MCF 10A (cell line): Measurements from ENCODE around the gene RAB14. TPM values are rescaled to one million over a fixed set of nuclear protein-coding genes. Genes with fewer than 3 reads are reported as not detected.

Experiments used
- BruUV-seq: library from RNA; stranded (reverse); fragments of 400-500 nt; replicated peaks from 2 replicates; lab custom pipeline; 2021; lab: Mats Ljungman, UMichigan
- CTCF ChIA-PET: fragments of 300-600 bp; sonication (Branson Sonifier 250); formaldehyde crosslinking; extraction: SDS; loops from one replicate; lab custom pipeline; 2021; ENCODE audit warnings: antibody characterized with exemption, inconsistent platforms; lab: Yijun Ruan, JAX
- POLR2A ChIA-PET: fragments of 300-600, 350-650 bp; sonication (Branson Sonifier 250); formaldehyde crosslinking; extraction: SDS; loops from one replicate; lab custom pipeline; 2020; ENCODE audit warnings: antibody characterized with exemption, inconsistent platforms; lab: Yijun Ruan, JAX
- DNase-seq: peaks from one replicate; pipeline ENCODE4 v3.0.0-alpha.2; 2018; ENCODE audit not compliant: unreplicated experiment
- H3K27ac Mint-ChIP-seq: one replicate; pipeline ENCODE4 v1.8.0; 2022; ENCODE audit warnings: mild to moderate bottlenecking, low read depth, mixed read lengths; ENCODE audit not compliant: unreplicated experiment
- H3K27me3 Mint-ChIP-seq: one replicate; pipeline ENCODE4 v1.8.0; 2022; ENCODE audit warnings: mixed read lengths; ENCODE audit not compliant: insufficient read depth, unreplicated experiment
- H3K36me3 Mint-ChIP-seq: one replicate; pipeline ENCODE4 v1.8.0; 2022; ENCODE audit warnings: mild to moderate bottlenecking, moderate library complexity, mixed read lengths; ENCODE audit not compliant: insufficient read depth, unreplicated experiment
- H3K4me1 Mint-ChIP-seq: one replicate; pipeline ENCODE4 v1.8.0; 2022; ENCODE audit warnings: mixed read lengths; ENCODE audit not compliant: insufficient read depth, unreplicated experiment
- H3K4me3 Mint-ChIP-seq: one replicate; pipeline ENCODE4 v1.8.0; 2022; ENCODE audit warnings: mild to moderate bottlenecking, moderate library complexity, mixed read lengths; ENCODE audit not compliant: unreplicated experiment
- H3K9me3 Mint-ChIP-seq: one replicate; pipeline ENCODE4 v1.8.0; 2022; ENCODE audit warnings: mixed read lengths; ENCODE audit not compliant: unreplicated experiment
- CTCF ChIP-seq: fragments of 200-600 bp; IDR thresholded peaks from one replicate; pipeline ENCODE4 v1.8.0; 2022; ENCODE audit warnings: antibody characterized with exemption, mild to moderate bottlenecking; ENCODE audit not compliant: unreplicated experiment
- intact Hi-C: fragments of 100-400 bp; cut with micrococcal nuclease; formaldehyde crosslinking; loops from 2 replicates; pipeline ENCODE4 v1.14.1; 2022
- total RNA-seq: library from RNA; stranded (reverse); gene quantifications from 2 replicates; pipeline ENCODE4 v1.2.3, GENCODE V29; 2022

Gene RAB14
- total RNA-seq, 1 experiment from 2014 or later, result 65.8 TPM

- DNase-seq, result peak; percentile 87
- H3K36me3 Mint-ChIP-seq, result peaks cover 14% of the 10 kb centered on the region
- no peak for TF ChIP-seq CTCF
- H3K27me3 Mint-ChIP-seq, result no peaks in the 10 kb centered on the region
- intact Hi-C loops, result loop anchor here (5.0 kb wide), 1 partner anchor 34 kb away; no protein-coding TSS in a partner anchor
- no TSS peak for BruUV-seq
- peaks cover 20% of the 10 kb centered on the region for H3K4me1 Mint-ChIP-seq
- H3K27ac Mint-ChIP-seq, result peak overlapping the region; percentile 69
- ChIA-PET POLR2A (interaction anchor here (0.6 to 3.3 kb wide), 14 partner anchors 12 to 220 kb away, joined by 3 to 45 read pairs (median 4); partner anchors contain the start of genes CNTRL and RAB14), CTCF (interaction anchor here (0.7 to 1.7 kb wide), 5 partner anchors 13 to 96 kb away, joined by 3 to 9 read pairs (median 3); no protein-coding TSS in a partner anchor)
- H3K4me3 Mint-ChIP-seq, result peak overlapping the region; percentile 56
- no peaks in the 10 kb centered on the region for H3K9me3 Mint-ChIP-seq
Measured at GRCh38 chr9:121156263-121156731, 45.4 kb downstream of the RAB14 start.

GRCh38 chr9:121154782-121155181, 46.9 kb downstream of the RAB14 start:
- Mint-ChIP-seq H3K4me3 (peak overlapping the region; percentile 48), H3K36me3 (peaks cover 9% of the 10 kb centered on the region), H3K9me3 (no peaks in the 10 kb centered on the region), H3K27me3 (no peaks in the 10 kb centered on the region), H3K4me1 (peaks cover 20% of the 10 kb centered on the region), H3K27ac (peak overlapping the region; percentile 43)
- DNase-seq, result peak; percentile 66
- no TSS peak for BruUV-seq
- ChIA-PET POLR2A (interaction anchor here (0.8 to 3.3 kb wide), 8 partner anchors 11 to 132 kb away, joined by 3 to 45 read pairs (median 4); partner anchors contain the start of gene CNTRL), CTCF (interaction anchor here (0.6 to 1.4 kb wide), 5 partner anchors 16 to 286 kb away, joined by 3 to 5 read pairs (median 3); no protein-coding TSS in a partner anchor)
- TF ChIP-seq CTCF, result no peak
- intact Hi-C loops, result loop anchor here (5.0 kb wide), 1 partner anchor 32 kb away; no protein-coding TSS in a partner anchor

GRCh38 chr9:121153642-121154041, 48.0 kb downstream of the RAB14 start:
- peaks cover 13% of the 10 kb centered on the region for H3K36me3 Mint-ChIP-seq
- BruUV-seq, result no TSS peak
- H3K4me3 Mint-ChIP-seq, result no peak overlapping the region
- no peak for TF ChIP-seq CTCF
- H3K27me3 Mint-ChIP-seq, result no peaks in the 10 kb centered on the region
- intact Hi-C loops, result no loop called here
- H3K9me3 Mint-ChIP-seq, result no peaks in the 10 kb centered on the region
- CTCF ChIA-PET, result interaction anchor here (1.2 kb wide), 1 partner anchor 82 kb away, joined by 4 read pairs; no protein-coding TSS in a partner anchor
- H3K27ac Mint-ChIP-seq, result no peak overlapping the region
- POLR2A ChIA-PET, result interaction anchor here (1.2 to 3.3 kb wide), 2 partner anchors 33 to 240 kb away, joined by 4 to 45 read pairs; no protein-coding TSS in a partner anchor
- no peak for DNase-seq
- peaks cover 20% of the 10 kb centered on the region for H3K4me1 Mint-ChIP-seq

- H3K27me3 Mint-ChIP-seq, result no peaks in the 10 kb centered on the region
- DNase-seq, result no peak
- no peak overlapping the region for H3K27ac Mint-ChIP-seq
- intact Hi-C loops, result no loop called here
- TF ChIP-seq CTCF, result no peak
- ChIA-PET POLR2A (interaction anchor here (0.6 to 1.4 kb wide), 2 partner anchors 12 to 801 kb away, joined by 3 read pairs; no protein-coding TSS in a partner anchor), CTCF (interaction anchor here (0.6 to 1.0 kb wide), 2 partner anchors 18 to 29 kb away, joined by 3 to 5 read pairs; no protein-coding TSS in a partner anchor)
- peaks cover 13% of the 10 kb centered on the region for H3K4me1 Mint-ChIP-seq
- peaks cover 15% of the 10 kb centered on the region for H3K36me3 Mint-ChIP-seq
- H3K9me3 Mint-ChIP-seq, result no peaks in the 10 kb centered on the region
- H3K4me3 Mint-ChIP-seq, result no peak overlapping the region
- no TSS peak for BruUV-seq
Measured at GRCh38 chr9:121150188-121150587, 51.5 kb downstream of the RAB14 start.
